Psoas muscle (tissue), 8 donors: ENCODE data around the gene AP5B1. TPM values are rescaled to one million over a fixed set of nuclear protein-coding genes. Genes with fewer than 3 reads are reported as not detected.

Experiments
- ATAC-seq, 4 donors: fragments of 200-7000 bp; cut with Tn5 transposase; one replicate each; pipeline ENCODE4 v1.9.1; 2020; ENCODE audit warnings: moderate library complexity in 3 of 4, mild to moderate bottlenecking in 2 of 4
- DNase-seq, 2 donors: peaks; one replicate each; pipeline ENCODE4 v3.0.0-alpha.2; 2020
- H3K27ac ChIP-seq: fragments of 200-600 bp; one replicate; pipeline ENCODE4 v1.8.0; 2022
- H3K27me3 ChIP-seq, 3 donors: fragments of 200-600 bp in 1 of 3; one replicate each; pipeline versions ENCODE4 v1.6.1 to v1.8.0; 2013 to 2022; ENCODE audit warnings: low read length in 2 of 3, mild to moderate bottlenecking in 2 of 3, moderate library complexity in 1 of 3; ENCODE audit not compliant: insufficient read depth in 3 of 3
- H3K36me3 ChIP-seq, 2 donors: fragments of 200-600 bp in 1 of 2; one replicate each; pipeline versions ENCODE4 v1.6.1 to v1.8.0; 2013 to 2022; ENCODE audit warnings: low read depth in 1 of 2, mild to moderate bottlenecking in 1 of 2, moderate library complexity in 1 of 2; ENCODE audit not compliant: insufficient read depth in 1 of 2
- H3K4me1 ChIP-seq: fragments of 200-600 bp; one replicate; pipeline ENCODE4 v1.8.0; 2022
- H3K4me3 ChIP-seq: fragments of 200-600 bp; one replicate; pipeline ENCODE4 v1.8.0; 2022; ENCODE audit warnings: mild to moderate bottlenecking
- H3K9me3 ChIP-seq: fragments of 200-600 bp; one replicate; pipeline ENCODE4 v1.8.0; 2022
- WGBS, 3 donors: extraction: QIAGEN DNeasy Blood & Tissue Kit; methylation state at CpG; one replicate each; pipeline versions ENCODE4 v1.1.6 to v1.1.7; 2013; 5-methylcytosine and 5-hydroxymethylcytosine counted together
- intact Hi-C, 2 donors: fragments of 100-400 bp; cut with DNase I; formaldehyde crosslinking; loops; one replicate each; pipeline versions ENCODE4 v1.11.0 to v1.14.2; 2022
- polyA plus RNA-seq, 3 donors: library from polyadenylated mRNA; stranded (reverse); fragments of 200-250 nt; gene quantifications; one replicate each; pipeline ENCODE4 v1.2.3, GENCODE V29; 2013
- total RNA-seq, 4 donors: library from RNA; stranded (reverse); fragmentation: NEBNext Ultra II Directional in 2 of 4; extraction: Animal tissue kit (Norgen Biotek cat#: 25700) in 2 of 4; gene quantifications; one replicate each; pipeline versions ENCODE4 v1.2.1 to v1.2.4, GENCODE V29; 2021 to 2023
- TF ChIP-seq, protein P1 (sequence below): fragments of 200-600 bp; IDR thresholded peaks from one replicate; pipeline ENCODE4 v1.8.0; 2022; ENCODE audit warnings: antibody characterized with exemption
- donor health status: healthy with polysubstance abuse.
- donor health status: DM: no; HTN: no; CAD: no; lungs with moderate emphysema.
- donor health status: Bipolar disorder and iron deficiency.
- donor health status: healthy.
- donor health status: DM: yes; HTN: yes; CAD: no.
- donor health status: DM: no; HTN: no; CAD: no.
- donor health status: DM: no; HTN: no; CAD: no.
- donor health status: DM: yes; HTN: yes; CAD: no.

The AP5B1 gene
- total and polyA plus RNA-seq, 7 donors = 6.1 to 20.5 (median 9.2) TPM

DNA sequence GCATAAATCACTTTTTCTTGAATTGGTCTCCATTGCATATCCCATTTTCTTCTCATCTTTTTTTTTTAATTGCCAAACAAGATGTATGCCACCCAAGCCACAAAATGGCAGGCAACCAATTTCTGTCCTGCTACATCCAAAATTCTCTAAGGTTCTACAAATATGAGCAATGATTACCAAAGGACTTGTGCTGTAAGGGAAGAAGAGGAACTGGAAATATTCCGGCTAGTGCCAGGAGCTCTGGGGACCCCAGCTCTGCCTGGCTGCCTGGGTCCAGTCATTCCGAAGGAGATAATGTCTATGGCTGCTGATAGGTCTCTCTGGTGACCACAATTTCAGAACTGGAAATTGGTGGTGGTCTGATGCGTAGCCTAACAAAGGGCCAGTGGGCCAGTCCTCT, 35.9 kb upstream of the AP5B1 start:
- no peaks in the 10 kb centered on the region for H3K36me3 ChIP-seq
- H3K27ac ChIP-seq = no peak overlapping the region
- H3K27me3 ChIP-seq = peaks cover 0 to 3% (median 0%) of the 10 kb centered on the region in 3 donors
- H3K4me1 ChIP-seq = no peaks in the 10 kb centered on the region
- H3K9me3 ChIP-seq = no peaks in the 10 kb centered on the region
- intact Hi-C loops = loop anchor here (1.0 to 5.0 kb wide), 4 partner anchors 34 to 189 kb away; partner anchors contain the start of gene AP5B1 (in 2 of the 2)
- 89 to 99% (median 96%) methylated on average over 3 of the region's 3 CpGs for WGBS, 3 donors
- DNase-seq (no peak), ATAC-seq (no peak)
- TF ChIP-seq, protein P1, sequence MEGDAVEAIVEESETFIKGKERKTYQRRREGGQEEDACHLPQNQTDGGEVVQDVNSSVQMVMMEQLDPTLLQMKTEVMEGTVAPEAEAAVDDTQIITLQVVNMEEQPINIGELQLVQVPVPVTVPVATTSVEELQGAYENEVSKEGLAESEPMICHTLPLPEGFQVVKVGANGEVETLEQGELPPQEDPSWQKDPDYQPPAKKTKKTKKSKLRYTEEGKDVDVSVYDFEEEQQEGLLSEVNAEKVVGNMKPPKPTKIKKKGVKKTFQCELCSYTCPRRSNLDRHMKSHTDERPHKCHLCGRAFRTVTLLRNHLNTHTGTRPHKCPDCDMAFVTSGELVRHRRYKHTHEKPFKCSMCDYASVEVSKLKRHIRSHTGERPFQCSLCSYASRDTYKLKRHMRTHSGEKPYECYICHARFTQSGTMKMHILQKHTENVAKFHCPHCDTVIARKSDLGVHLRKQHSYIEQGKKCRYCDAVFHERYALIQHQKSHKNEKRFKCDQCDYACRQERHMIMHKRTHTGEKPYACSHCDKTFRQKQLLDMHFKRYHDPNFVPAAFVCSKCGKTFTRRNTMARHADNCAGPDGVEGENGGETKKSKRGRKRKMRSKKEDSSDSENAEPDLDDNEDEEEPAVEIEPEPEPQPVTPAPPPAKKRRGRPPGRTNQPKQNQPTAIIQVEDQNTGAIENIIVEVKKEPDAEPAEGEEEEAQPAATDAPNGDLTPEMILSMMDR = no peak
- no peak overlapping the region for H3K4me3 ChIP-seq

DNA sequence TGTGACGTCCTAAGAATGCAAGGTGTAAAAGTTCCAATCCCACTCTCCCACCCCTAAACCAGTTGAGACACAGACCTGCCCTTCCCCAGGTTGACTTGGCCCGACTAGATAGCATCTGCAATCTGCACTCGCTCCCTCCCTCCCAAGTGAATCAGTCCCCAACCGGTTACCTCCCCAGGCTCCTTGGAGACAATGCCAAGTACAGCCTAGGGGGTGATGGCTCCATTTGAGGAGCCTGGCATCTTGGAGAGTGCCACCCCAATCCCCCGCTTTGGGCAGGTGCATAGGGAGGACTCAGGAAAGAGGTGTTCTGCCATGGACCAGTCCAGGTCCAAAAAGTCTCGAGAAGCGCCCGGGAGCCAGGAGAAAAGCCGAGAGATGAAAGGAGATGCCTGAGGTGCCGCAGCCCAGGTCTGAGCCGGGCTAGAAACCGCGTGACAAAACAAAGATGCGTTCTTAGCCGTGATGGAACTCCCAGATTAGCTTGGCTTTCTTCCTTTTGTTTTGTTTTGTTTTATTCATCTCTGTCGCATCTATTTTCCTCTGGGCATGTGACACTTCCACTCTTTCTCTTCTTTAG, 34.3 kb upstream of the AP5B1 start:
- peaks cover 0 to 12% (median 0%) of the 10 kb centered on the region in 3 donors for H3K27me3 ChIP-seq
- no peak for ATAC-seq
- DNase-seq = no peak
- WGBS, 3 donors = 85 to 89% (median 88%) methylated on average over 16 of the region's 16 CpGs
- no peaks in the 10 kb centered on the region for H3K36me3 ChIP-seq
- H3K27ac ChIP-seq = no peak overlapping the region
- no peak overlapping the region for H3K4me3 ChIP-seq
- TF ChIP-seq, protein P1 = no peak
- H3K9me3 ChIP-seq = no peaks in the 10 kb centered on the region
- no peaks in the 10 kb centered on the region for H3K4me1 ChIP-seq
- intact Hi-C loops = loop anchor here (5.0 kb wide), 2 partner anchors 33 to 188 kb away; partner anchors contain the start of gene AP5B1 (in 1 of the 2)

DNA sequence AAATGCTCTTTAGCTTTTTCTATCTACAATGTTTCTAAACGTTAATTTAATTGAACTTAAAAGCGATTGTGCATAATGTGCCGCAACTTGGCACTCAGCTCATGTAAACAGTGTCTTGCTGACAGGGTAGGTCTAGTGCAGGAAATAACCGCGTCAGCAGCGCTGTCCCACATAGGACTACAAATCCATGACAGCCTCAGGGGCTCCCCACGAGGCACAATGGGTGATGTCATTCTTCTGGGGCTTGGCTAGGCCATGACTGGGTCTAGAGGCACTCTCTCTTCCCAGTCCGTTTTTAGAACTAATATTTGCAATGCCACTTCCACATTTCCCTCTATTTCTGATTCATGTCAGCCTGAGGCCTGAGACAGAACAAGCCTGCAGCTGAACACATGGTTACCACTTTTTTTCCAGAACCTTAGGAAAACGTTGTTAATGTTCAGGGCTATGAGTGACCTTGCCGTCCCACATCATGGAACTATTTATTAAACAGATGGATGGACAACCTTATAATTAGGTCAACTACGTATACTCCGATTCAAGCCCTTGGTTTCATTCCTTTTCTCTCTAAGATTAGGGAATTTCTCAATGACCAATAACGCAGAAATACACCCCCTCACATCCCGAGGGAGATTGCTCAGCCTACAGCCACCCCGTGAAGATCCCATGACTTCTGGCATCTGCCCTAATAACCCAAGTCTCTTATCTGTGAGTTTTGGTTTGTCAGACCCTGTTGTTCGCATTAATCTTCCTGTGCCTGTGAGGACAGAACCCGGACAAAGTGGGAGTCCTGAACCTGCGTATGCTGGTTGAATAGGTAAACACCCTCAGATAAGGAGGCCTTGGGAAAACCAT, 33.6 kb upstream of the AP5B1 start:
- Histone ChIP-seq H3K4me1 (no peaks in the 10 kb centered on the region), H3K27me3 (peaks cover 0 to 12% (median 0%) of the 10 kb centered on the region in 3 donors), H3K9me3 (no peaks in the 10 kb centered on the region), H3K36me3 (no peaks in the 10 kb centered on the region), H3K4me3 (no peak overlapping the region), H3K27ac (no peak overlapping the region)
- intact Hi-C loops = no loop called here
- no peak for ATAC-seq
- TF ChIP-seq, protein P1 = no peak
- DNase-seq = no peak
- 65 to 70% (median 67%) methylated on average over 18 of the region's 18 CpGs for WGBS, 3 donors

DNA sequence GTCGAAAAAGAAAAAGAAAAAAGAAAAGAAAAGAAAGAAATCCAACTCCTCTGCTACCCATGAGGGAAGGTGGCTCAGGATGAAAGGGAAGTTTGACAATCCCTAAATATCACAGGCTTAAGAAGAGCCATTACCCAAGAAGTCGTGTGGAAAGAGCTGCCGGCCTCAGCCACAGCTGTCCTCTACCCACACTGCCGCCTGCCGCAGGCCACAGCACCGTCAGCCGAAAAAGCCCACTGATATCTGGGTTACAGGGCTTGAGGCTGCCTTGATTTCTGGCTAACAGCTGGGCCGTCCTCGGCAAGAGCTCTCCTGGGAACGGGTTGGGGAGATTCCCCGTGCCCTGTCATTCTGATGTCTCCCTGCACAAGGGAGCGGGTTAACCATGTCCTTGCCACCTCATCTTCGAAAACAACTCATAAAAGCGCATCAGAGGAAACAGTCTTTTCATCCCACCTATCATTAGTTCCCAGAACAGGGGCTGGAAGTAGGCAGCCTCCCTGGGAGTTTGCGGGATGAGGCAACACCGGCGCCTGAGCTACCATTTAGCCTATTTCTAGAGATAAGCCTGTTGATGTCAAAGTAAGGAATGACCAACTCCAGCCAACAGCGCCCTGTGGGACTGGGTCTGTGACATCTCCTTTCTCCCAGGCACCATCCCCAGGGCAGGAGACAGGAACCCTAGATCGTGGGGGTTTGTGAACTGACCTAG, 31.1 kb upstream of the AP5B1 start:
- Histone ChIP-seq H3K36me3 (no peaks in the 10 kb centered on the region), H3K9me3 (no peaks in the 10 kb centered on the region), H3K27ac (no peak overlapping the region), H3K4me3 (no peak overlapping the region), H3K27me3 (peaks cover 0 to 31% (median 0%) of the 10 kb centered on the region in 3 donors), H3K4me1 (no peaks in the 10 kb centered on the region)
- no peak for DNase-seq
- TF ChIP-seq, protein P1 = no peak
- ATAC-seq = peak in 2 of 4 donors; percentile 41
- intact Hi-C loops = no loop called here
- WGBS, 3 donors = 39 to 45% (median 44%) methylated on average over 19 of the region's 19 CpGs
